Caco-2 (cell line): ENCODE results near the gene KDM4B. TPM values are rescaled to one million over a fixed set of nuclear protein-coding genes. Genes with fewer than 3 reads are reported as not detected.

Experiments
- BruUV-seq: library from RNA; stranded (reverse); fragments of 400-500 nt; replicated peaks from 2 replicates; lab custom pipeline; 2021; lab: Mats Ljungman, UMichigan
- CTCF ChIA-PET: fragments of 300-600 bp; sonication (Branson Sonifier 250); formaldehyde crosslinking; loops from one replicate; lab custom pipeline; 2022; ENCODE audit warnings: antibody characterized with exemption; lab: Charles Lee
- POLR2A ChIA-PET: fragments of 300-600 bp; sonication (Branson Sonifier 250); formaldehyde crosslinking; loops from one replicate; lab custom pipeline; 2022; ENCODE audit warnings: antibody characterized with exemption; lab: Charles Lee
- DNase-seq, 2 experiments: peaks; one replicate each; pipeline versions ENCODE4 v3.0.0 to v3.0.0-alpha.2; 2020 to 2022
- H3K27me3 ChIP-seq: replicated peaks from 2 replicates; pipeline ENCODE4 v1.6.0; 2011; ENCODE audit warnings: low read length; ENCODE audit not compliant: control insufficient read depth, insufficient read depth
- H3K36me3 ChIP-seq: 2 replicates; pipeline ENCODE4 v1.5.1; 2011; ENCODE audit warnings: low read length; ENCODE audit not compliant: control insufficient read depth, insufficient read depth
- H3K4me1 ChIP-seq: fragments of 250-450 bp; sonication (Bioruptor Pico); 2 replicates; pipeline ENCODE4 v1.5.1; 2020; ENCODE audit warnings: mild to moderate bottlenecking
- H3K4me3 ChIP-seq: 2 replicates; pipeline ENCODE4 v1.5.1; 2011; ENCODE audit warnings: low read depth, mild to moderate bottlenecking, control low read depth, low read length
- H3K9me3 ChIP-seq: fragments of 250-450 bp; sonication (Bioruptor Pico); 2 replicates; pipeline ENCODE4 v1.5.1; 2020; ENCODE audit warnings: mild to moderate bottlenecking, moderate library complexity
- H3K27ac Mint-ChIP-seq: one replicate; pipeline ENCODE4 v1.8.0; 2022; ENCODE audit warnings: mixed read lengths; ENCODE audit not compliant: unreplicated experiment
- H3K27me3 Mint-ChIP-seq: one replicate; pipeline ENCODE4 v1.8.0; 2022; ENCODE audit warnings: mixed read lengths; ENCODE audit not compliant: insufficient read depth, unreplicated experiment
- H3K36me3 Mint-ChIP-seq: one replicate; pipeline ENCODE4 v1.8.0; 2022; ENCODE audit warnings: mild to moderate bottlenecking, mixed read lengths; ENCODE audit not compliant: insufficient read depth, unreplicated experiment
- H3K4me1 Mint-ChIP-seq: one replicate; pipeline ENCODE4 v1.8.0; 2022; ENCODE audit warnings: low read depth, mixed read lengths; ENCODE audit not compliant: unreplicated experiment
- H3K4me3 Mint-ChIP-seq: one replicate; pipeline ENCODE4 v1.8.0; 2022; ENCODE audit warnings: mild to moderate bottlenecking, moderate library complexity, mixed read lengths; ENCODE audit not compliant: unreplicated experiment
- H3K9me3 Mint-ChIP-seq: one replicate; pipeline ENCODE4 v1.8.0; 2022; ENCODE audit warnings: mixed read lengths; ENCODE audit not compliant: unreplicated experiment
- intact Hi-C: fragments of 100-400 bp; cut with micrococcal nuclease; formaldehyde crosslinking; loops from one replicate; pipeline ENCODE4 v1.10.0; 2022; ENCODE audit not compliant: unreplicated experiment
- total RNA-seq: library from RNA; stranded (reverse); gene quantifications from 2 replicates; pipeline ENCODE4 v1.2.3, GENCODE V29; 2022
- TF ChIP-seq, protein P1 (sequence below), 2 experiments: fragments of 200-600 bp in 1 of 2; IDR thresholded peaks; 1 replicate in 1 of 2; 2 replicates in 1 of 2; pipeline versions ENCODE4 v1.5.1 to v1.8.0; 2011 to 2022; ENCODE audit warnings: antibody characterized with exemption in 1 of 2, control low read depth in 1 of 2, inconsistent platforms in 1 of 2, low read depth in 1 of 2, low read length in 1 of 2, mild to moderate bottlenecking in 1 of 2, moderate library complexity in 1 of 2; ENCODE audit not compliant: insufficient read depth in 1 of 2, severe bottlenecking in 1 of 2, unreplicated experiment in 1 of 2

The KDM4B gene
- total RNA-seq, 1 experiment from 2014 or later = 27.4 TPM

DNA sequence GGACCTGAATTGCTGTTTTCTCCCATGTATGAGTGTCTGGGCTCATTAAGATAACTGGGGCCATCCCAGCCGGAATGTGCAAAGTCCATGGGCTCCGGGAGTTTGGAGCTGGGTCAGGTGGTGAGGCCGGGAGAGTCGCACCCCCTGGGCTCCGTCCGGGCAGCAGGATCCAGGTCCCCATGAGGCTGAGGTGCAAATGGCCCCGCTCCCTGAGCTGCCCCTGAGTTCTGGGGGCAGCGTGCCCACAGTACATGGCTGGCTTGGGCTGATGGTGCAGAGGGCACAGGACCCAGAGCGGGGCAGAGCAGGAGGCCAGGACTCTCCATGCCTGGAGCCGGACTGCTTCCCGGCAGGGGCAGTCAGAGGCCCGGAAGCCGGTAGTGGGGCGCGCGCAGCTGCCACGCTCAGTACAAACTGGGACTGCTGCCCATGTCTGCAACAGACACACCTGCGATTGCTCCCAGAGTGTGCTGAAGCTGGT lies 136.0 kb downstream of the KDM4B start:
- H3K9me3 Mint-ChIP-seq = peaks cover 8% of the 10 kb centered on the region
- no peak overlapping the region for H3K4me3 Mint-ChIP-seq
- no peak overlapping the region for H3K4me3 ChIP-seq
- H3K27me3 ChIP-seq = no peaks in the 10 kb centered on the region
- no peaks in the 10 kb centered on the region for H3K27me3 Mint-ChIP-seq
- no peak overlapping the region for H3K27ac Mint-ChIP-seq
- TF ChIP-seq, protein P1, sequence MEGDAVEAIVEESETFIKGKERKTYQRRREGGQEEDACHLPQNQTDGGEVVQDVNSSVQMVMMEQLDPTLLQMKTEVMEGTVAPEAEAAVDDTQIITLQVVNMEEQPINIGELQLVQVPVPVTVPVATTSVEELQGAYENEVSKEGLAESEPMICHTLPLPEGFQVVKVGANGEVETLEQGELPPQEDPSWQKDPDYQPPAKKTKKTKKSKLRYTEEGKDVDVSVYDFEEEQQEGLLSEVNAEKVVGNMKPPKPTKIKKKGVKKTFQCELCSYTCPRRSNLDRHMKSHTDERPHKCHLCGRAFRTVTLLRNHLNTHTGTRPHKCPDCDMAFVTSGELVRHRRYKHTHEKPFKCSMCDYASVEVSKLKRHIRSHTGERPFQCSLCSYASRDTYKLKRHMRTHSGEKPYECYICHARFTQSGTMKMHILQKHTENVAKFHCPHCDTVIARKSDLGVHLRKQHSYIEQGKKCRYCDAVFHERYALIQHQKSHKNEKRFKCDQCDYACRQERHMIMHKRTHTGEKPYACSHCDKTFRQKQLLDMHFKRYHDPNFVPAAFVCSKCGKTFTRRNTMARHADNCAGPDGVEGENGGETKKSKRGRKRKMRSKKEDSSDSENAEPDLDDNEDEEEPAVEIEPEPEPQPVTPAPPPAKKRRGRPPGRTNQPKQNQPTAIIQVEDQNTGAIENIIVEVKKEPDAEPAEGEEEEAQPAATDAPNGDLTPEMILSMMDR (IDR thresholded peaks at IDR 0.05; ENCODE audit: insufficient read depth in 1 of 2, low read depth in 1 of 2, low read length in 1 of 2, severe bottlenecking in 1 of 2, unreplicated experiment in 1 of 2) = no peak
- H3K4me1 ChIP-seq = peaks cover 5% of the 10 kb centered on the region; the same call in 1 of the 2 replicates
- BruUV-seq = no TSS peak
- peaks cover 7% of the 10 kb centered on the region for H3K9me3 ChIP-seq
- ChIA-PET POLR2A (no interaction called here), CTCF (no interaction called here)
- no peaks in the 10 kb centered on the region for H3K4me1 Mint-ChIP-seq
- no peak for DNase-seq
- peaks cover 4% of the 10 kb centered on the region for H3K36me3 Mint-ChIP-seq
- intact Hi-C loops = no loop called here
- no peaks in the 10 kb centered on the region for H3K36me3 ChIP-seq

GRCh38 chr19:5106191-5106726 lies 137.3 kb downstream of the KDM4B start:
- ChIA-PET POLR2A (no interaction called here), CTCF (interaction anchor here (0.6 kb wide), 1 partner anchor 501 kb away, joined by 3 read pairs; no protein-coding TSS in a partner anchor)
- no peak overlapping the region for H3K4me3 Mint-ChIP-seq
- H3K9me3 ChIP-seq = no peaks in the 10 kb centered on the region
- no peaks in the 10 kb centered on the region for H3K36me3 ChIP-seq
- no peak for DNase-seq
- peaks cover 5% of the 10 kb centered on the region; the same call in 1 of the 2 replicates for H3K4me1 ChIP-seq
- H3K4me3 ChIP-seq = no peak overlapping the region
- TF ChIP-seq, protein P1 (IDR thresholded peaks at IDR 0.05; ENCODE audit: insufficient read depth in 1 of 2, low read depth in 1 of 2, low read length in 1 of 2, severe bottlenecking in 1 of 2, unreplicated experiment in 1 of 2) = no peak
- no peaks in the 10 kb centered on the region for H3K9me3 Mint-ChIP-seq
- intact Hi-C loops = no loop called here
- H3K36me3 Mint-ChIP-seq = peaks cover 7% of the 10 kb centered on the region
- no peaks in the 10 kb centered on the region for H3K27me3 ChIP-seq
- no peaks in the 10 kb centered on the region for H3K27me3 Mint-ChIP-seq
- no peak overlapping the region for H3K27ac Mint-ChIP-seq
- no peaks in the 10 kb centered on the region for H3K4me1 Mint-ChIP-seq
- BruUV-seq = no TSS peak

DNA sequence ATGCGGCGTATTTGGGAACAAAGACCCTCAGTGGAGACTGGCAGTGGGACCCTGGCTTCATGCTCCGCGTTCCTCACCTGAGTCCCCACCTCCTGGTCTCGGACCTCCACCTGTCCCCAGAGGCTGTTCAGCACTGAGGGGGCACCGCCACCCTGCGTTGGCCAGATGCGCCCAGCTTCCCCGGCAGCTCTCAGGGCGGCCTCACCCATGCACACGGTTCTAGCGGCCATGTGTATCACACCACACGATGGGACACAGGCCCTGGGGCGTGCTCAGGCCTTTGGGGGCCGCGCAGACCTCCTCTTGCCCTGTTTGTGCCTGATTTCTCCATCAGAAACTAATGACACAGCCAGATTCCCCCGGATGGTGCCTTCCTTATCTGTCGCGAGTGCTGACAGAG lies 138.1 kb downstream of the KDM4B start:
- CTCF ChIA-PET = no interaction called here
- peaks cover 5% of the 10 kb centered on the region; the same call in 1 of the 2 replicates for H3K4me1 ChIP-seq

More for the DNA sequence above, 138.1 kb downstream of the KDM4B start:
- Mint-ChIP-seq H3K4me3 (no peak overlapping the region), H3K9me3 (no peaks in the 10 kb centered on the region), H3K27me3 (no peaks in the 10 kb centered on the region), H3K36me3 (peaks cover 8% of the 10 kb centered on the region), H3K4me1 (no peaks in the 10 kb centered on the region), H3K27ac (no peak overlapping the region)
- H3K36me3 ChIP-seq = no peaks in the 10 kb centered on the region
- no peak overlapping the region for H3K4me3 ChIP-seq
- no peaks in the 10 kb centered on the region for H3K27me3 ChIP-seq
- BruUV-seq = no TSS peak
- POLR2A ChIA-PET = no interaction called here
- TF ChIP-seq, protein P1 (IDR thresholded peaks at IDR 0.05; ENCODE audit: insufficient read depth in 1 of 2, low read depth in 1 of 2, low read length in 1 of 2, severe bottlenecking in 1 of 2, unreplicated experiment in 1 of 2) = no peak
- DNase-seq = no peak
- H3K9me3 ChIP-seq = no peaks in the 10 kb centered on the region
- intact Hi-C loops = no loop called here
